ENCODE data around the gene MUC5AC.

MUC5AC gene

DNA sequence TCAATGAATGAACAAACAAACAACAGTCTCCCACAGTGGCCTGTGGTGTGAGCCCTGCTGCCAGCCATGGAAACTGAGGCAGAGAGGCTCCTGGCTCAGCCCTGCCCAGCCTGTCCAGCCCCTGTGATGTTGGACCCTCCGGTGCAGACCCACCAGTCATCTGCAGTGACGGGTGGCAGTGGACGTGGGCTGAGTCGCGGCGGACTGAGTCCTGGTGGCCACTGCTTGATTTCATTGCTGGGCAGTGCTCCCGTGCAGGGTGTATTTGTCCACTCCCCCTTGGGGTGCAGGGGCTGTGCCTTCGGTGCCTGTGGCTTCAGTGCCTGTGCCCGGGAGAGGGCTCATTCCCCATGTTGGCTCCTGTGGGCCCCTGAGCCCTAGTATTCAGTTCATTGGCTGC is 31.9 kb upstream of the MUC5AC start:
- no peak overlapping the region for H3K4me3 ChIP-seq (ENCODE audit: low read depth, low read length)
- TF ChIP-seq CTCF (IDR thresholded peaks at IDR 0.05; ENCODE audit: low read depth, low read length) = no peak

DNA sequence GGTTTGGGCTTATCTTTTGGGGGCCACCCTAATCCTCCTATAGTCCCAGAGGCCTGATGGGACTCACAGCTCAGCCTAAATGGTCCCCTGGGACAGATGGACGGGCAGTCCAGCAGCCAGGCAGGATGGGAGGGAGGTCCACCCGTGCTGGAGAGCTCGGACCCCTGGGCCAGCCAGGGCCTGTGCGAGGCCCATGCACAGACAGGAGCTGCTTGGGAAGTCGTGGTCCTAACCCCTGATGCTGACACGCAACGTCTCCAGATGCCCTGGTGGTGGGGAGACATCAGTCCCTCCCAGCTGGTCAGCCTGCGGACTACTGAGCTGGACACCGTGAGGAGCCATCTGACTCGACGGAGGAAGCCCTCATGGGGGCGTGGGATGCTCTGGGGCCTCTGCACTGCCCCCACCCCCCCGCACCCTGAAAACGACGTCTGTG is 31.2 kb upstream of the MUC5AC start:
- no peak overlapping the region for H3K4me3 ChIP-seq (ENCODE audit: low read depth, low read length)
- no peak for TF ChIP-seq CTCF (IDR thresholded peaks at IDR 0.05; ENCODE audit: low read depth, low read length)

DNA sequence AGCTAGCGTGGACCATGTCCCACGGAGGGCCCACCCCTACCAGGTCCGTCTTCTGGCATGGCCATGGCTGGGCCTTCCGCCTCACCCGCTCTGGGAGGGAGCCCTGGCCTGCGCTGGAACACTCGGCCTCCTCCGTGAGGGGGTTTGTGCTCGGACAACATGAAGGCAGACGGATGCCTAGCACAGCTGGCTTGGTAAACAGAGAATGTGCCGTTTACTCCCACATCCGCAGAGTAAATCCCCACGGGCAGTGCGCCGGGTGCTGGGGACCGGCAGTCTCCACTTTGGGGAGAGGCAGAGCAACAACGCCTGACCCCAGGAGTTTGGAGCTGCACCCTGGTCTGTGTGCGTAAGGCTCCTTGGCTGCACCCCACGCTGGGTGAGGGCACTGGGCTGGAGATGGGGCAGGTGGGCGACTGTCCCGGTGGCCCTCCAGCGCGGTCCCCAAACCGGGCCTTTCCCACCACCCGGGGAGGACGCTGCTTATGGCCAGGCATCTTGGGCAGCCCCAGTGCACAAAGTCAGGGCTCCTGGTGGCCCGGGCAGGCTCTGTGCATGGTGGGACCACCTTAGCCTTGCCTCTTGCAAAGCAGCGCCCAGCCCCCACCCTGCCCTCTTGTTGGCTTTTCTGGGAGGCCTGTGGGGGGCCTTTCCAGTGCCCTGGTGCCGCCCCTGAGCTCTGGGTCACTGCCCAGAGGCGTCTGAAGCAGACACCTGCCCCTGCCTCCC is 30.7 kb upstream of the MUC5AC start:
- TF ChIP-seq CTCF (IDR thresholded peaks at IDR 0.05; ENCODE audit: low read depth, low read length) = no peak

GRCh38 chr11:1127664-1128162 is 30.0 kb upstream of the MUC5AC start:
- TF ChIP-seq CTCF (IDR thresholded peaks at IDR 0.05; ENCODE audit: low read depth, low read length) = no peak
- H3K4me3 ChIP-seq (ENCODE audit: low read depth, low read length) = no peak overlapping the region

More for the DNA sequence above, 30.7 kb upstream of the MUC5AC start:
- H3K4me3 ChIP-seq (ENCODE audit: low read depth, low read length) = no peak overlapping the region

- no peak overlapping the region for H3K4me3 ChIP-seq (ENCODE audit: low read depth, low read length)
- no peak for TF ChIP-seq CTCF (IDR thresholded peaks at IDR 0.05; ENCODE audit: low read depth, low read length)
These were observed 29.2 kb upstream of the MUC5AC start for GRCh38 chr11:1128311-1129142.

- no peak overlapping the region for H3K4me3 ChIP-seq (ENCODE audit: low read depth, low read length)
- TF ChIP-seq CTCF (IDR thresholded peaks at IDR 0.05; ENCODE audit: low read depth, low read length) = no peak
These were observed 28.6 kb upstream of the MUC5AC start for GRCh38 chr11:1129143-1129610.
